ENCODE data around the gene PEX5. TPM values are rescaled to one million over a fixed set of nuclear protein-coding genes. Genes with fewer than 3 reads are reported as not detected.

Gene PEX5
- total RNA-seq, 4 donors from 2014 or later, result 62.6 to 94.6 (median 70.5) TPM

DNA sequence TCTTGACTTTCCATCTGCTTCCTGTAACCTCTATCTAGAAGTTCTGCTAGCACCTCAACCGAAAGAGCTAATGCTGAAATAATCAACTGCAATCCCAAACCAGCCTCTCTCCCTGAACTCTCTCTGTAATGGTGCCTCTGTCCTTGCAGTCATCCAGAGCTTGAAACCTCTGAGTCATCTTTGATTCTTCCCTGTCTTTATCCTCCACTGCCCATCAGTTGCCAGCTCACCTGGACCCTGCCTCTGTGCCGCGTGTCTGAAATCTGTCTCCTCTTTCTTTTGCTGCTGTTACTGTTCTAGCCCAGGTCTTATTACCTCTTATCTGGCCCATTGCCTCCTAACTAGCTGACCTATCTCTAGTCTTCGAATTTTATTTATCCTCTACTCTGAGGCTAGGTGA is 43.8 kb upstream of the PEX5 start:
- TF ChIP-seq, protein P1, sequence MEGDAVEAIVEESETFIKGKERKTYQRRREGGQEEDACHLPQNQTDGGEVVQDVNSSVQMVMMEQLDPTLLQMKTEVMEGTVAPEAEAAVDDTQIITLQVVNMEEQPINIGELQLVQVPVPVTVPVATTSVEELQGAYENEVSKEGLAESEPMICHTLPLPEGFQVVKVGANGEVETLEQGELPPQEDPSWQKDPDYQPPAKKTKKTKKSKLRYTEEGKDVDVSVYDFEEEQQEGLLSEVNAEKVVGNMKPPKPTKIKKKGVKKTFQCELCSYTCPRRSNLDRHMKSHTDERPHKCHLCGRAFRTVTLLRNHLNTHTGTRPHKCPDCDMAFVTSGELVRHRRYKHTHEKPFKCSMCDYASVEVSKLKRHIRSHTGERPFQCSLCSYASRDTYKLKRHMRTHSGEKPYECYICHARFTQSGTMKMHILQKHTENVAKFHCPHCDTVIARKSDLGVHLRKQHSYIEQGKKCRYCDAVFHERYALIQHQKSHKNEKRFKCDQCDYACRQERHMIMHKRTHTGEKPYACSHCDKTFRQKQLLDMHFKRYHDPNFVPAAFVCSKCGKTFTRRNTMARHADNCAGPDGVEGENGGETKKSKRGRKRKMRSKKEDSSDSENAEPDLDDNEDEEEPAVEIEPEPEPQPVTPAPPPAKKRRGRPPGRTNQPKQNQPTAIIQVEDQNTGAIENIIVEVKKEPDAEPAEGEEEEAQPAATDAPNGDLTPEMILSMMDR (IDR thresholded peaks at IDR 0.05; ENCODE audit: low read depth), result no peak

GRCh38 chr12:7146228-7146627 is 43.3 kb upstream of the PEX5 start:
- TF ChIP-seq, protein P1 (IDR thresholded peaks at IDR 0.05; ENCODE audit: low read depth), result no peak

GRCh38 chr12:7146906-7147305 is 42.6 kb upstream of the PEX5 start:
- TF ChIP-seq, protein P1 (IDR thresholded peaks at IDR 0.05; ENCODE audit: low read depth), result no peak

- TF ChIP-seq, protein P1 (IDR thresholded peaks at IDR 0.05; ENCODE audit: low read depth), result no peak
These were observed 39.1 kb upstream of the PEX5 start for GRCh38 chr12:7150356-7150755.

- TF ChIP-seq, protein P1 (IDR thresholded peaks at IDR 0.05; ENCODE audit: low read depth), result no peak
These were observed 38.6 kb upstream of the PEX5 start for GRCh38 chr12:7150841-7151240.

DNA sequence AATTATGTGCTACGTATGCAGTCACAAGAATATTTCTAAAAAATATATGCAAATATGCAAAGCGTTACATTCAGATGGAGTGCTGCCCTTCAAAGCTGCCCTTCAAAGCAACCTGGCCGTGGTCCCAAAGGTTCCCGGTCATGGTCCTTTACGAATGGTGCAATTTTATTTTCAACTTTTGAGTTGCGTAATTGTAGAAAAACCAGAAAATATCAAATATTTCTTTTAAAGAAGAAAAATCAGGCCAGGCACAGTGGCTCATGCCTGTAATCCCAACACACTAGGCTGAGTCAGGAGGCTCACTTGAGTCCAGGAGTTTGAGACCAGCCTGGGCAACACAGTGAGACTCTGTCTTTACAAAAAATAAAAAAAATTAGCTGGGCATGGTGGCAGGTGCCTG is 38.0 kb upstream of the PEX5 start:
- TF ChIP-seq, protein P1 (IDR thresholded peaks at IDR 0.05; ENCODE audit: low read depth), result no peak

DNA sequence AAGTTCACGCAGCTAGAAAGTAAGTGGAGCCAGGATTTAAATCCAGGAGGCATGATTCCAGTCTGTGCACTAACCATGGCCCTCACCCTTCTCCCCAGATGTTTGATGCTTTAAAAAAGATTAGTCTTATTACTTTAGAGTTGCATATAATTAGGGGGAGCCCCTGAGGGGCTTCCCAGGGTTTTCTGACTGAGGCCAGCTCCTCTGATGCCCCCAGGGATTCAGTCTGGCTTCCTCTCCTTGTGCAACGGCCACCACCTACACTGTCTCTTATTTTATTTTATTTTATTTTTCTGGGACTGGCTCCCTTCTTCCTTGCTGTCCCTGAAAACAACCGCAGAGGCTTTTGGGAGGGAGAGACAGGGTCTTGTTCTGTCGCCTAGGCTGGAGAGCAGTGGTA is 36.7 kb upstream of the PEX5 start:
- TF ChIP-seq, protein P1 (IDR thresholded peaks at IDR 0.05; ENCODE audit: low read depth), result no peak

Data from subcutaneous adipose tissue (tissue), 4 donors.